ENCODE measurements around the gene PCNT.
"Not testable (repeated sequence)": the region's sequence is repeated elsewhere in the genome, so short reads cannot be mapped to it uniquely, and the experiment has no call there.

PCNT gene

GRCh38 chr21:46454634-46455390 is 130.9 kb downstream of the PCNT start:
- DNase-seq (ENCODE audit: low read depth): no peak

GRCh38 chr21:46455575-46456385 is 131.8 kb downstream of the PCNT start:
- no peak for DNase-seq (ENCODE audit: low read depth)

GRCh38 chr21:46456750-46457149 is 132.8 kb downstream of the PCNT start:
- no peak for DNase-seq (ENCODE audit: low read depth)

- DNase-seq (ENCODE audit: low read depth): no peak
Observed at GRCh38 chr21:46457801-46458314, 133.9 kb downstream of the PCNT start.

GRCh38 chr21:46458315-46459023 is 134.5 kb downstream of the PCNT start, which contains the start of gene DIP2A:
Gene DIP2A, plus strand, starts transcription at chr21:46458891. Its CDS starts 241 bp downstream, at chr21:46459132.
- peak; percentile 90 for DNase-seq (ENCODE audit: low read depth)

- no peak for DNase-seq (ENCODE audit: low read depth)
Observed at GRCh38 chr21:46459024-46459355, 135.0 kb downstream of the PCNT start.

GRCh38 chr21:46459356-46460112 is 135.6 kb downstream of the PCNT start:
- no peak for DNase-seq (ENCODE audit: low read depth)

GRCh38 chr21:46461909-46462308 is 138.0 kb downstream of the PCNT start:
- DNase-seq (ENCODE audit: low read depth): no peak

GRCh38 chr21:46465153-46465552 is 141.2 kb downstream of the PCNT start:
- not testable (repeated sequence) for DNase-seq (ENCODE audit: low read depth)

GRCh38 chr21:46465651-46466050 is 141.7 kb downstream of the PCNT start:
- no peak for DNase-seq (ENCODE audit: low read depth)

GRCh38 chr21:46468108-46468774 is 144.3 kb downstream of the PCNT start:
- no peak for DNase-seq (ENCODE audit: low read depth)

- no peak for DNase-seq (ENCODE audit: low read depth)
Observed at GRCh38 chr21:46469275-46469674, 145.3 kb downstream of the PCNT start.

- no peak for DNase-seq (ENCODE audit: low read depth)
Observed at GRCh38 chr21:46471514-46471913, 147.6 kb downstream of the PCNT start.

- DNase-seq (ENCODE audit: low read depth): no peak
Observed at GRCh38 chr21:46472246-46472645, 148.3 kb downstream of the PCNT start.

GRCh38 chr21:46474382-46474781 is 150.4 kb downstream of the PCNT start:
- DNase-seq (ENCODE audit: low read depth): no peak

- no peak for DNase-seq (ENCODE audit: low read depth)
Observed at GRCh38 chr21:46475296-46475695, 151.3 kb downstream of the PCNT start.

- no peak for DNase-seq (ENCODE audit: low read depth)
Observed at GRCh38 chr21:46477765-46478164, 153.8 kb downstream of the PCNT start.

- no peak for DNase-seq (ENCODE audit: low read depth)
Observed at GRCh38 chr21:46478910-46479309, 155.0 kb downstream of the PCNT start.

GRCh38 chr21:46480466-46480865 is 156.5 kb downstream of the PCNT start:
- no peak for DNase-seq (ENCODE audit: low read depth)

GRCh38 chr21:46482225-46482845 is 158.4 kb downstream of the PCNT start:
- no peak for DNase-seq (ENCODE audit: low read depth)

GRCh38 chr21:46482846-46483231 is 158.9 kb downstream of the PCNT start:
- no peak for DNase-seq (ENCODE audit: low read depth)

All from stimulated activated CD8-positive, alpha-beta memory T cell treated with anti-CD3 and anti-CD28 coated beads, Interleukin-12 subunit alpha, Interleukin-12 subunit beta, amount 100 ng/mL, for 4 hours (primary cell).